Psoas muscle (tissue), 8 donors: Measurements from ENCODE around the gene CKAP2L. TPM values are rescaled to one million over a fixed set of nuclear protein-coding genes. Genes with fewer than 3 reads are reported as not detected.

ENCODE experiments used
- ATAC-seq, 4 donors: fragments of 200-7000 bp; cut with Tn5 transposase; one replicate each; pipeline ENCODE4 v1.9.1; 2020; ENCODE audit warnings: moderate library complexity in 3 of 4, mild to moderate bottlenecking in 2 of 4
- DNase-seq, 2 donors: peaks; one replicate each; pipeline ENCODE4 v3.0.0-alpha.2; 2020
- H3K27ac ChIP-seq: fragments of 200-600 bp; one replicate; pipeline ENCODE4 v1.8.0; 2022
- H3K27me3 ChIP-seq, 3 donors: fragments of 200-600 bp in 1 of 3; one replicate each; pipeline versions ENCODE4 v1.6.1 to v1.8.0; 2013 to 2022; ENCODE audit warnings: low read length in 2 of 3, mild to moderate bottlenecking in 2 of 3, moderate library complexity in 1 of 3; ENCODE audit not compliant: insufficient read depth in 3 of 3
- H3K36me3 ChIP-seq, 2 donors: fragments of 200-600 bp in 1 of 2; one replicate each; pipeline versions ENCODE4 v1.6.1 to v1.8.0; 2013 to 2022; ENCODE audit warnings: low read depth in 1 of 2, mild to moderate bottlenecking in 1 of 2, moderate library complexity in 1 of 2; ENCODE audit not compliant: insufficient read depth in 1 of 2
- H3K4me1 ChIP-seq: fragments of 200-600 bp; one replicate; pipeline ENCODE4 v1.8.0; 2022
- H3K4me3 ChIP-seq: fragments of 200-600 bp; one replicate; pipeline ENCODE4 v1.8.0; 2022; ENCODE audit warnings: mild to moderate bottlenecking
- H3K9me3 ChIP-seq: fragments of 200-600 bp; one replicate; pipeline ENCODE4 v1.8.0; 2022
- WGBS, 3 donors: extraction: QIAGEN DNeasy Blood & Tissue Kit; methylation state at CpG; one replicate each; pipeline versions ENCODE4 v1.1.6 to v1.1.7; 2013; 5-methylcytosine and 5-hydroxymethylcytosine counted together
- intact Hi-C, 2 donors: fragments of 100-400 bp; cut with DNase I; formaldehyde crosslinking; loops; one replicate each; pipeline versions ENCODE4 v1.11.0 to v1.14.2; 2022
- polyA plus RNA-seq, 3 donors: library from polyadenylated mRNA; stranded (reverse); fragments of 200-250 nt; gene quantifications; one replicate each; pipeline ENCODE4 v1.2.3, GENCODE V29; 2013
- total RNA-seq, 4 donors: library from RNA; stranded (reverse); fragmentation: NEBNext Ultra II Directional in 2 of 4; extraction: Animal tissue kit (Norgen Biotek cat#: 25700) in 2 of 4; gene quantifications; one replicate each; pipeline versions ENCODE4 v1.2.1 to v1.2.4, GENCODE V29; 2021 to 2023
- TF ChIP-seq, protein P1 (sequence below): fragments of 200-600 bp; IDR thresholded peaks from one replicate; pipeline ENCODE4 v1.8.0; 2022; ENCODE audit warnings: antibody characterized with exemption
- donor health status: healthy with polysubstance abuse.
- donor health status: DM: no; HTN: no; CAD: no; lungs with moderate emphysema.
- donor health status: Bipolar disorder and iron deficiency.
- donor health status: healthy.
- donor health status: DM: yes; HTN: yes; CAD: no.
- donor health status: DM: no; HTN: no; CAD: no.
- donor health status: DM: no; HTN: no; CAD: no.
- donor health status: DM: yes; HTN: yes; CAD: no.

The CKAP2L gene
- total and polyA plus RNA-seq, 7 donors, result 0.05 to 0.19 (median 0.09) TPM; not detected in 3

GRCh38 chr2:112787729-112788393, 23.5 kb upstream of the CKAP2L start:
- Histone ChIP-seq H3K4me1 (no peaks in the 10 kb centered on the region), H3K4me3 (no peak overlapping the region), H3K27me3 (no peaks in the 10 kb centered on the region), H3K27ac (no peak overlapping the region), H3K36me3 (no peaks in the 10 kb centered on the region), H3K9me3 (no peaks in the 10 kb centered on the region)
- no peak for DNase-seq
- intact Hi-C loops, result no loop called here
- TF ChIP-seq, protein P1, sequence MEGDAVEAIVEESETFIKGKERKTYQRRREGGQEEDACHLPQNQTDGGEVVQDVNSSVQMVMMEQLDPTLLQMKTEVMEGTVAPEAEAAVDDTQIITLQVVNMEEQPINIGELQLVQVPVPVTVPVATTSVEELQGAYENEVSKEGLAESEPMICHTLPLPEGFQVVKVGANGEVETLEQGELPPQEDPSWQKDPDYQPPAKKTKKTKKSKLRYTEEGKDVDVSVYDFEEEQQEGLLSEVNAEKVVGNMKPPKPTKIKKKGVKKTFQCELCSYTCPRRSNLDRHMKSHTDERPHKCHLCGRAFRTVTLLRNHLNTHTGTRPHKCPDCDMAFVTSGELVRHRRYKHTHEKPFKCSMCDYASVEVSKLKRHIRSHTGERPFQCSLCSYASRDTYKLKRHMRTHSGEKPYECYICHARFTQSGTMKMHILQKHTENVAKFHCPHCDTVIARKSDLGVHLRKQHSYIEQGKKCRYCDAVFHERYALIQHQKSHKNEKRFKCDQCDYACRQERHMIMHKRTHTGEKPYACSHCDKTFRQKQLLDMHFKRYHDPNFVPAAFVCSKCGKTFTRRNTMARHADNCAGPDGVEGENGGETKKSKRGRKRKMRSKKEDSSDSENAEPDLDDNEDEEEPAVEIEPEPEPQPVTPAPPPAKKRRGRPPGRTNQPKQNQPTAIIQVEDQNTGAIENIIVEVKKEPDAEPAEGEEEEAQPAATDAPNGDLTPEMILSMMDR, result no peak
- ATAC-seq, result no peak
- 86 to 92% (median 86%) methylated on average over 4 of the region's 4 CpGs for WGBS, 3 donors

DNA sequence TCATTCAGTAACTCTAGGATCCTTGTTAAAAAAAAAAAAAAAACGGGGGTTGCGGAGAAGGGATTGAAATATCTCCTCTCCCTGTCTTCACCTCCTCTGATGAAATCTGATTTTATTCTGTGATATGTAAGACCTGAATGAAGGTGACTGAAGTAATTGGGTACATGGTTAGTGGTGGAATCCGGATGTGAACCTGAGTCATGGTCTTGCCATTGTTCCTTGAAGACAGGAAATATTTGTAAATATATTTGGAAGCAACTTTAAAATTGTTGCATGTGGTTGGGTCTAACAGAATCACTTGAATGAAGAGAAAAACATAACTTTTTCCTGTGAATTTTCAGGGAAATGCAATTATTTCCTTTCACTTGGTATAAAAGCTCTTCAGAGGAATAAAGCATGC, 22.9 kb upstream of the CKAP2L start:
- Histone ChIP-seq H3K36me3 (no peaks in the 10 kb centered on the region), H3K9me3 (no peaks in the 10 kb centered on the region), H3K27me3 (no peaks in the 10 kb centered on the region), H3K4me1 (no peaks in the 10 kb centered on the region), H3K27ac (no peak overlapping the region), H3K4me3 (no peak overlapping the region)
- WGBS, 3 donors, result 78 to 85% (median 80%) methylated on average over 3 of the region's 3 CpGs
- TF ChIP-seq, protein P1, result no peak
- intact Hi-C loops, result no loop called here
- DNase-seq (no peak), ATAC-seq (no peak)

DNA sequence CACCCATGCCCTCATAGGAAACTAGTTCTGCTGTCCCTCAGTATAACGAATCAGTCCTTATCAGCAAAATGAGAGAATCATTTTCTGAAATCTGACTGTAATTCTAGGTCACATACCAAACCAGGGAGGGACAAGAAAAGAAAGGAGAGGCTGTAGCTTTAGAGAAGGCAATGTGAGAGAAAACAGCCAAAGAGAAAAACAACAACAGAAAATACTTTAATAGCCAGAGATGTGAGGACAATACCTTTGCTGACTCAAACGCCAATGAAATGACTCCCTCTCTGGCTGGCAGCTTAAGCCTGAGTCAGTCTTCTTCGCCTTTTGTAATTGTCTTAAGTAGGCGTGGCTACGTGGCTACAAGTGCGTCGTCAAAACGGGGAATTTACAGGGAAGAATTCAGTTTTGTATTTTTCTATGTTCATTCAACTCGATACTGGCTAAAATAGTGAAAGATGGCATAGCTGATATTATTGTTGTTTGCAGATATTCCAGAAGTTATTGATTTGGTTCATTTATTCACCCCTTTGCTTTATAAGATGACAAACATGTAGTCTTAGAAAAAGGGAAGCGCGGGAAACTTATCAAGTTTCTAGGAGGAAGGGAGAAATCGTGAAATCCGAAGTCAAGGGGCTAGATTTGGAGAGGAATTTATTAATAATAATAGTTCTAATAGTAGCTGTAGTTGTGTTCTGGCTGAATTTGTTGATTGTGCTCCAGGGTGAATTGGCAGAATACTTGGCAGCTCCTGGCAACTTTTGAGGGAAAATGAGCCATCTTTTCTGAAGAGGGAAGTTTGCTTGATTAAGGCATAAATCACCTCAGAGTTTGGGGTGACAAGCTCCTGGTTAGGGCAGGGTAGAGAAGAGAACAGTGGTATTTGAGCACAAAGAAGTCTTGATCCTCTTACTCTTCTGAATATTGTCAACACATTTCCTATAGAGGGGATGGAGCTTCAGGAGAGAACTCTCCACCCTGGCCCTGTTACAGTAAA, 20.1 kb upstream of the CKAP2L start, which contains the start of gene IL1A:
IL1A (minus strand) TSS at position 295 of the 991 bp plus-strand sequence. CDS start 723 bp downstream, outside the sequence.
- ATAC-seq, result no peak
- intact Hi-C loops, result no loop called here

DNA sequence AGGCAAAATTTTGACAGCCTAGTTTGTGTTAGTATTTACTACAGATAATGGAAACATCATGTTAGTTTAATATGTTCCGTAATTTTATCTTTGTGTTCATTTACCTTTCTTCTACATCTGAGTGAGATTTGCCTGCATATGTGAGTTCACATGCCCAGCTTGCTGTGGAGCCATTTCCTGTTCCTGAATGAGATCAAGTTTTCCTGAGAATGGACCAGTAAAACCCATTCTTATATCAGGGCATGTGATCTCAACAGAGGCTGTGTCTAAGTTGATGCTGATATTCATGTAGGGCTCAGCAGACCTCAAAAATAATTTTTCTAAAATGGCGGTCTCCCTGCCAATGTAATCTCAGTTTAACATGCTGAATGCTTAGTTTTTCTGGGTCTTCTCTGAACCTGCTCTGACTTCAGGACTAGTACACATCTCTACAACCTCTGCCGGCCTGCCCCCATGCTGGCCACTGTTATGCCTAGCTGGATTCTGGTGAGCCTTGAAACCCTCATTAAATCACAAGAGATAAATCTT, 18.8 kb upstream of the CKAP2L start:
- no peak overlapping the region for H3K27ac ChIP-seq
- no peaks in the 10 kb centered on the region for H3K36me3 ChIP-seq
- TF ChIP-seq, protein P1, result no peak
- H3K4me3 ChIP-seq, result no peak overlapping the region
- no peak for DNase-seq
- H3K27me3 ChIP-seq, result no peaks in the 10 kb centered on the region
- intact Hi-C loops, result no loop called here
- ATAC-seq, result no peak
- 91 to 94% (median 93%) methylated on average over 3 of the region's 3 CpGs for WGBS, 3 donors
- H3K9me3 ChIP-seq, result no peaks in the 10 kb centered on the region
- H3K4me1 ChIP-seq, result no peaks in the 10 kb centered on the region

More for the DNA sequence above, 20.1 kb upstream of the CKAP2L start, which contains the start of gene IL1A:
- H3K4me1 ChIP-seq, result no peaks in the 10 kb centered on the region
- H3K27me3 ChIP-seq, result no peaks in the 10 kb centered on the region
- no peak within 1 kb of the TSS for H3K4me3 ChIP-seq
- H3K9me3 ChIP-seq, result no peaks in the 10 kb centered on the region
- 37 to 46% (median 39%) methylated on average over 13 of the region's 13 CpGs for WGBS, 3 donors
- DNase-seq, result no peak
- H3K27ac ChIP-seq, result no peak within 1 kb of the TSS
- TF ChIP-seq, protein P1, result no peak
- no peaks in the 10 kb centered on the region for H3K36me3 ChIP-seq
